ENCODE results near the gene TTC7B.

Gene TTC7B

GRCh38 chr14:90568405-90568804 is 247.8 kb downstream of the TTC7B start:
- H3K4me2 ChIP-seq (ENCODE audit: low read length) = no peak overlapping the region
- H4K8ac ChIP-seq (ENCODE audit: low read depth, low read length) = no peak overlapping the region
- H2BK5ac ChIP-seq (ENCODE audit: low read length) = no peak overlapping the region
- DNase-seq = no peak
- H3K23ac ChIP-seq (ENCODE audit: low read length) = no peak overlapping the region
- no peak overlapping the region for H3K27ac ChIP-seq (ENCODE audit: low read depth, low read length)
- H3K27me3 ChIP-seq (ENCODE audit: insufficient read depth, low read length, poor library complexity) = no peaks in the 10 kb centered on the region
- H3K79me2 ChIP-seq (ENCODE audit: control insufficient read depth, insufficient read depth, low read length) = no peaks in the 10 kb centered on the region
- no peak overlapping the region for H2AK5ac ChIP-seq (ENCODE audit: low read length)
- H3K36me3 ChIP-seq (ENCODE audit: control insufficient read depth, insufficient read depth, low read length) = no peaks in the 10 kb centered on the region
- H2BK120ac ChIP-seq (ENCODE audit: low read depth, low read length) = no peak overlapping the region
- H3K18ac ChIP-seq (ENCODE audit: low read length) = no peak overlapping the region
- H3K4ac ChIP-seq (ENCODE audit: low read depth, low read length) = no peak overlapping the region
- no peak overlapping the region for H3K9ac ChIP-seq (ENCODE audit: low read length)
- H3K79me1 ChIP-seq (ENCODE audit: low read length) = no peaks in the 10 kb centered on the region
- H3K56ac ChIP-seq (ENCODE audit: low read length) = no peak overlapping the region
- H3K4me1 ChIP-seq (ENCODE audit: control insufficient read depth, low read depth, low read length) = no peaks in the 10 kb centered on the region
- H3K4me3 ChIP-seq (ENCODE audit: low read length) = no peak overlapping the region
- no CpG with 5 or more reads among the region's 3 CpGs for WGBS (ENCODE audit: extremely low coverage, insufficient coverage, low lambda C conversion rate)
- H4K5ac ChIP-seq (ENCODE audit: low read length) = no peak overlapping the region
- H2BK15ac ChIP-seq (replicated peaks; ENCODE audit: low read depth) = no peak overlapping the region

GRCh38 chr14:90567991-90568390 is 248.2 kb downstream of the TTC7B start:
- Histone ChIP-seq H3K9ac (ENCODE audit: low read length) (no peak overlapping the region), H3K27ac (ENCODE audit: low read depth, low read length) (no peak overlapping the region), H3K23ac (ENCODE audit: low read length) (no peak overlapping the region), H4K5ac (ENCODE audit: low read length) (no peak overlapping the region), H2BK5ac (ENCODE audit: low read length) (no peak overlapping the region), H3K4ac (ENCODE audit: low read depth, low read length) (no peak overlapping the region), H3K79me2 (ENCODE audit: control insufficient read depth, insufficient read depth, low read length) (no peaks in the 10 kb centered on the region), H3K4me2 (ENCODE audit: low read length) (no peak overlapping the region), H3K56ac (ENCODE audit: low read length) (no peak overlapping the region), H3K79me1 (ENCODE audit: low read length) (no peaks in the 10 kb centered on the region), H3K18ac (ENCODE audit: low read length) (no peak overlapping the region), H3K36me3 (ENCODE audit: control insufficient read depth, insufficient read depth, low read length) (no peaks in the 10 kb centered on the region), H2AK5ac (ENCODE audit: low read length) (no peak overlapping the region), H3K4me1 (ENCODE audit: control insufficient read depth, low read depth, low read length) (no peaks in the 10 kb centered on the region), H2BK120ac (ENCODE audit: low read depth, low read length) (no peak overlapping the region), H4K8ac (ENCODE audit: low read depth, low read length) (no peak overlapping the region), H3K27me3 (ENCODE audit: insufficient read depth, low read length, poor library complexity) (no peaks in the 10 kb centered on the region), H2BK15ac (replicated peaks; ENCODE audit: low read depth) (no peak overlapping the region), H3K4me3 (ENCODE audit: low read length) (no peak overlapping the region)
- WGBS (ENCODE audit: extremely low coverage, insufficient coverage, low lambda C conversion rate) = no CpG with 5 or more reads among the region's 7 CpGs
- DNase-seq = no peak

DNA sequence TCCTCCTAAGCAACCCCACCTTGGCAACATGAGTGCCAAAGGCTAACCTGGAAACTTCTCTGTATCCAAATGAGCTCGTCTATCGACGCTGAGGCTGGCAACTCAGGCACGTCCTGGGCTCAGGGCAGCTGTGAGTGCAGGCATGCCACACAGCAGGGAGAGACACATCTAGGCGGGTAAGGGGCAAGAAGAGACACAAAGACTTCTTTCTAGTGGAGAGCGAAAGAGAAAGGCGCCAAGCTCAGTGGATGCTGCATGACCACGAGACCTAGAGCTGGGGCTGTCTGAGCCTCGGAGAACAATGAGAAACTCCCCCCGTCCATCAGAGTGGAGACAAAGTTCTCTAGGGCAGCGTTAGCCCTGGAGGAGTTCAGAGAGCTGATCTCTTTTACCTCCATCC is 249.0 kb downstream of the TTC7B start:
- WGBS (ENCODE audit: extremely low coverage, insufficient coverage, low lambda C conversion rate) = no CpG with 5 or more reads among the region's 11 CpGs
- Histone ChIP-seq H3K36me3 (ENCODE audit: control insufficient read depth, insufficient read depth, low read length) (no peaks in the 10 kb centered on the region), H3K9ac (ENCODE audit: low read length) (no peak overlapping the region), H3K27ac (ENCODE audit: low read depth, low read length) (no peak overlapping the region), H3K4me3 (ENCODE audit: low read length) (no peak overlapping the region), H2AK5ac (ENCODE audit: low read length) (no peak overlapping the region), H3K4me2 (ENCODE audit: low read length) (no peak overlapping the region), H3K18ac (ENCODE audit: low read length) (no peak overlapping the region), H3K4ac (ENCODE audit: low read depth, low read length) (no peak overlapping the region), H2BK5ac (ENCODE audit: low read length) (no peak overlapping the region), H4K8ac (ENCODE audit: low read depth, low read length) (no peak overlapping the region), H3K56ac (ENCODE audit: low read length) (no peak overlapping the region), H2BK120ac (ENCODE audit: low read depth, low read length) (no peak overlapping the region), H3K79me1 (ENCODE audit: low read length) (no peaks in the 10 kb centered on the region), H3K27me3 (ENCODE audit: insufficient read depth, low read length, poor library complexity) (no peaks in the 10 kb centered on the region), H2BK15ac (replicated peaks; ENCODE audit: low read depth) (no peak overlapping the region), H3K4me1 (ENCODE audit: control insufficient read depth, low read depth, low read length) (no peaks in the 10 kb centered on the region), H4K5ac (ENCODE audit: low read length) (no peak overlapping the region), H3K79me2 (ENCODE audit: control insufficient read depth, insufficient read depth, low read length) (no peaks in the 10 kb centered on the region), H3K23ac (ENCODE audit: low read length) (no peak overlapping the region)
- DNase-seq = no peak

DNA sequence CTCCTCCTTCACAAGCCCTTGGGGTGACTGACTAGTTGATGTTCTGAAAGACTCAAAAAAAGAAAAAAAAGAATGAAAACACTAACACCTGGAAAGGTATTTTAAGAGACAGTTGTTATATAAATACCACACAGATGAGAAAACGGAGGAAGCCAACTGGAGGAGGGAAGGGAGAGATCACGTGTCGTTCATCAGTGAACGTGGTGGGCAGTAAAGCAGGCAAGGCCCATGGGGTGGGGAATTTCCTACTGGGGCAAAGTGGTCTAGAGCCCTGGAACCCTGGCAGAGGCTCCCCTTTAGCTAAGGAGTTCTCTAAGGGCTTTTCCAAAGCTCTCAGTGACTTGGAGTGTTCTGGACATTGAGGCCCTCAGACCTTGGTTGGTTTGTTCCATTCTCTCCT is 249.7 kb downstream of the TTC7B start:
- Histone ChIP-seq H4K5ac (ENCODE audit: low read length) (no peak overlapping the region), H2BK120ac (ENCODE audit: low read depth, low read length) (no peak overlapping the region), H3K4me2 (ENCODE audit: low read length) (no peak overlapping the region), H3K4me1 (ENCODE audit: control insufficient read depth, low read depth, low read length) (no peaks in the 10 kb centered on the region), H2AK5ac (ENCODE audit: low read length) (no peak overlapping the region), H2BK5ac (ENCODE audit: low read length) (no peak overlapping the region), H3K56ac (ENCODE audit: low read length) (no peak overlapping the region), H4K8ac (ENCODE audit: low read depth, low read length) (no peak overlapping the region), H3K4me3 (ENCODE audit: low read length) (no peak overlapping the region), H3K18ac (ENCODE audit: low read length) (no peak overlapping the region), H3K27me3 (ENCODE audit: insufficient read depth, low read length, poor library complexity) (no peaks in the 10 kb centered on the region), H3K9ac (ENCODE audit: low read length) (no peak overlapping the region), H3K4ac (ENCODE audit: low read depth, low read length) (no peak overlapping the region), H3K27ac (ENCODE audit: low read depth, low read length) (no peak overlapping the region), H3K79me1 (ENCODE audit: low read length) (no peaks in the 10 kb centered on the region), H3K79me2 (ENCODE audit: control insufficient read depth, insufficient read depth, low read length) (no peaks in the 10 kb centered on the region), H3K23ac (ENCODE audit: low read length) (no peak overlapping the region), H3K36me3 (ENCODE audit: control insufficient read depth, insufficient read depth, low read length) (no peaks in the 10 kb centered on the region), H2BK15ac (replicated peaks; ENCODE audit: low read depth) (no peak overlapping the region)
- no CpG with 5 or more reads among the region's 4 CpGs for WGBS (ENCODE audit: extremely low coverage, insufficient coverage, low lambda C conversion rate)
- no peak for DNase-seq

- Histone ChIP-seq H3K23ac (ENCODE audit: low read length) (no peak overlapping the region), H3K18ac (ENCODE audit: low read length) (no peak overlapping the region), H2BK120ac (ENCODE audit: low read depth, low read length) (no peak overlapping the region), H3K36me3 (ENCODE audit: control insufficient read depth, insufficient read depth, low read length) (no peaks in the 10 kb centered on the region), H3K4me2 (ENCODE audit: low read length) (no peak overlapping the region), H4K5ac (ENCODE audit: low read length) (no peak overlapping the region), H3K79me2 (ENCODE audit: control insufficient read depth, insufficient read depth, low read length) (no peaks in the 10 kb centered on the region), H3K4me1 (ENCODE audit: control insufficient read depth, low read depth, low read length) (no peaks in the 10 kb centered on the region), H3K4ac (ENCODE audit: low read depth, low read length) (no peak overlapping the region), H3K4me3 (ENCODE audit: low read length) (no peak overlapping the region), H3K9ac (ENCODE audit: low read length) (no peak overlapping the region), H2BK5ac (ENCODE audit: low read length) (no peak overlapping the region), H3K27ac (ENCODE audit: low read depth, low read length) (no peak overlapping the region), H2BK15ac (replicated peaks; ENCODE audit: low read depth) (no peak overlapping the region), H4K8ac (ENCODE audit: low read depth, low read length) (no peak overlapping the region), H2AK5ac (ENCODE audit: low read length) (no peak overlapping the region), H3K79me1 (ENCODE audit: low read length) (no peaks in the 10 kb centered on the region), H3K56ac (ENCODE audit: low read length) (no peak overlapping the region), H3K27me3 (ENCODE audit: insufficient read depth, low read length, poor library complexity) (no peaks in the 10 kb centered on the region)
- no peak for DNase-seq
- no CpG with 5 or more reads among the region's 4 CpGs for WGBS (ENCODE audit: extremely low coverage, insufficient coverage, low lambda C conversion rate)
Observed at GRCh38 chr14:90564496-90564895, 251.7 kb downstream of the TTC7B start.

DNA sequence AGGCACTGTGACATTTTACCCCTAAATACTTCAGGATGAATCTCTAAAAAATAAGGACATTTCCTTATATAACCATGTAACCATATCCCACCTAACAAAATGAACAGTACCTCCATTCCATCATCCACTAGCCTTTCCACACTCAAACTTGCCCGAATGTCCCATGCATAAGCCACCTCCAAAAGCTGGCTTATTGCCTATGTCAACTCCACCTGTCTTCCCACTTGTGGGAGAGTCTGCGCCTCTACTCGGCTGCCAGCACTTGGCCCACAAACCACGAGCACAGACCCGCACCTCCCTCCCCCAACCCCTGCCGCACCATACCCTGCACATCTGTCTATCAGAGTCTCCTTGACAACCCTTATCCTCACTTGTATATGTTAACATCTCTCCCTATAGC is 253.6 kb downstream of the TTC7B start:
- no peak for DNase-seq
- H3K27ac ChIP-seq (ENCODE audit: low read depth, low read length) = no peak overlapping the region
- H3K4me1 ChIP-seq (ENCODE audit: control insufficient read depth, low read depth, low read length) = no peaks in the 10 kb centered on the region
- H3K9ac ChIP-seq (ENCODE audit: low read length) = no peak overlapping the region
- no peak overlapping the region for H3K4me2 ChIP-seq (ENCODE audit: low read length)
- H3K79me2 ChIP-seq (ENCODE audit: control insufficient read depth, insufficient read depth, low read length) = no peaks in the 10 kb centered on the region
- no peaks in the 10 kb centered on the region for H3K27me3 ChIP-seq (ENCODE audit: insufficient read depth, low read length, poor library complexity)
- no peak overlapping the region for H2BK15ac ChIP-seq (replicated peaks; ENCODE audit: low read depth)
- H2BK120ac ChIP-seq (ENCODE audit: low read depth, low read length) = no peak overlapping the region
- no peak overlapping the region for H3K4ac ChIP-seq (ENCODE audit: low read depth, low read length)
- no CpG with 5 or more reads among the region's 6 CpGs for WGBS (ENCODE audit: extremely low coverage, insufficient coverage, low lambda C conversion rate)
- no peak overlapping the region for H2AK5ac ChIP-seq (ENCODE audit: low read length)
- H3K23ac ChIP-seq (ENCODE audit: low read length) = no peak overlapping the region
- no peak overlapping the region for H2BK5ac ChIP-seq (ENCODE audit: low read length)
- H4K5ac ChIP-seq (ENCODE audit: low read length) = no peak overlapping the region
- H3K79me1 ChIP-seq (ENCODE audit: low read length) = no peaks in the 10 kb centered on the region
- no peak overlapping the region for H3K56ac ChIP-seq (ENCODE audit: low read length)
- H4K8ac ChIP-seq (ENCODE audit: low read depth, low read length) = no peak overlapping the region
- no peak overlapping the region for H3K4me3 ChIP-seq (ENCODE audit: low read length)
- no peak overlapping the region for H3K18ac ChIP-seq (ENCODE audit: low read length)
- H3K36me3 ChIP-seq (ENCODE audit: control insufficient read depth, insufficient read depth, low read length) = no peaks in the 10 kb centered on the region
